T-helper 1 cell treated with Interleukin-12 subunit alpha and Interleukin-12 subunit beta and Interleukin-4 antibody, amounts not matched to agents 30 μg/mL and 1 μg/mL, for 36 hours (primary cell): Measurements from ENCODE around the gene PHF21B.

ENCODE experiments used
- H3K27ac Mint-ChIP-seq: one replicate; pipeline ENCODE4 v1.8.0; 2021; ENCODE audit warnings: mild to moderate bottlenecking, mixed read lengths
- H3K27me3 Mint-ChIP-seq: one replicate; pipeline ENCODE4 v1.8.0; 2021; ENCODE audit warnings: low read depth, mixed read lengths
- H3K36me3 Mint-ChIP-seq: one replicate; pipeline ENCODE4 v1.8.0; 2021; ENCODE audit warnings: low read depth, mixed read lengths
- H3K4me1 Mint-ChIP-seq: one replicate; pipeline ENCODE4 v1.8.0; 2021; ENCODE audit warnings: low read depth, mixed read lengths
- H3K4me3 Mint-ChIP-seq: one replicate; pipeline ENCODE4 v1.8.0; 2021; ENCODE audit warnings: mild to moderate bottlenecking, moderate library complexity, mixed read lengths
- H3K9me3 Mint-ChIP-seq: one replicate; pipeline ENCODE4 v1.8.0; 2021; ENCODE audit warnings: mixed read lengths

The PHF21B gene

DNA sequence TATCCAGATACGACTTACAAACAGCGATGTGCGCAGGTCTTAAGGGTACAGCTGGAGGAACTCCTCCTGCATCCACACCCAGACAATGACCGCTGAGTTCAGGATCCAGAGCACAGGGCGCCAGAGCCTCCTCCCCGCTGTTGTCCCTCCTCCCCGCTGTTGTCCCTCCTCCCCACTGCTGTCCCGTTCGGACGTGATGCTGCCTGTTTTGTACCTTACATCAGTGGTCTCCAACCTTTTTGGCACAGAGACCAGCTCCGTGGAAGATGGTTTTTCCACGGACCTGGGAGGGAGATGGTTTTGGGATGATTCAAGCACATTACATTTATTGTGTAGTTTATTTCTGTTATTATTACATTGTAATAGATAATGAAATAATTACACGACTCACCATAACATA lies 62.0 kb downstream of the PHF21B start:
- Mint-ChIP-seq H3K9me3 (no peaks in the 10 kb centered on the region), H3K27me3 (no peaks in the 10 kb centered on the region), H3K4me1 (no peaks in the 10 kb centered on the region), H3K36me3 (no peaks in the 10 kb centered on the region), H3K4me3 (no peak overlapping the region), H3K27ac (no peak overlapping the region)

DNA sequence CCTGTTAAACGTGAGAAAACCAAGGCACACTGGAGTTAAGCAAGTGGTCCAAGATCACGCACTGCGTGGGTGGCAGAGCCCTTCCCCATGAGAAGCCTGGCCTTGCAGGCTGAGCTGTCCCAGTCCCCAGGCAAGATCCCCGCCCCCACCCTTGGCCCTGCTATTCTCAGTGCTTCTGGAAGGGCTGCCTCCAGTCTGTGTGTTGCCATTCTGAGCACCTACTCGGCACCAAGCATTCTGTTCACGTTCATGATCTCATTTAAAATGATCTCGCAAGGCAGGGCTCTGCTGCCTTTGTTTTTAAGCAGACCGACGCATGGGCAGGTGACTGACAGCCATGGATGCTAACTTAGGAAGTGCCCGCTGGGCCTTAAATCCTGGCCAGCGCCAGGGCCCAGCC lies 62.8 kb downstream of the PHF21B start:
- H3K36me3 Mint-ChIP-seq = no peaks in the 10 kb centered on the region
- no peaks in the 10 kb centered on the region for H3K4me1 Mint-ChIP-seq
- H3K9me3 Mint-ChIP-seq = no peaks in the 10 kb centered on the region
- no peak overlapping the region for H3K27ac Mint-ChIP-seq
- H3K4me3 Mint-ChIP-seq = no peak overlapping the region
- no peaks in the 10 kb centered on the region for H3K27me3 Mint-ChIP-seq

DNA sequence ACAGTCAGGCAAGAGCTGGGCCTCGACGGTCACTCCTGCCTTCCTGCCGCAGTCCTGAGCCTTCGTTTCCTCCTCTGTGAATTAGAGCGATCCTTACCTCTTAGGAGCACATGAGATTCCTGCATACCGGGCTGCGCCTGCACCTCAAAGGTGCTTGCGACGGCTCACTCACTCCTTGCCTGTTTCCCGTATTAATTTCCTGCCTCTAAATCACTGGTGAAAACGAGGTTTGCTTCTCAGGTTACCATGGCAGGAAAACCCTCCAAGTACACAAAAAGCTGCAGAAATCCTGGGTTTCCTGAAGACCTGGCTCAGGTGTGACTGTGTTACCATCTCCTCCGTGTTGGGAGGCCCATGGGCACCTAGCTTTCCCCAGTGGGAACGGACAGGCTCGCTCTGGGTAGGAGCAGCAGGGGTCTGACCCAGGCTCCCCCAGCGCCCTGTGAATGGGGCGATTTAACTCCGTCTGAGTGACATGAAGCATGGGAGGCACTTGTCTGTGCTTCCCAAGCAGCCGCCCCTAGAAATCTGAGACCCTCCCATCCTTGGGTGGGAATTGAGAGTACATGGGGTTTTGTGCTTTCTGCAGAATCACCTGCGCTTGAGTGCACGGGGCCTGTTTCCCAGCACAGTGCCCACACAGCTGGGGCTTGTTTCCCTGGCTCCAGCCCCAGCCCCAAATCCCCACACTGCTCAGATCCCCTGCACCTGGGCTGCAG lies 64.8 kb downstream of the PHF21B start:
- Mint-ChIP-seq H3K4me3 (no peak overlapping the region), H3K9me3 (no peaks in the 10 kb centered on the region), H3K27ac (no peak overlapping the region), H3K27me3 (no peaks in the 10 kb centered on the region), H3K36me3 (no peaks in the 10 kb centered on the region), H3K4me1 (no peaks in the 10 kb centered on the region)

- H3K27ac Mint-ChIP-seq = no peak overlapping the region
- H3K27me3 Mint-ChIP-seq = no peaks in the 10 kb centered on the region
- H3K4me3 Mint-ChIP-seq = no peak overlapping the region
- H3K36me3 Mint-ChIP-seq = no peaks in the 10 kb centered on the region
- H3K4me1 Mint-ChIP-seq = no peaks in the 10 kb centered on the region
- no peaks in the 10 kb centered on the region for H3K9me3 Mint-ChIP-seq
Measured at GRCh38 chr22:44943701-44944324, 66.0 kb downstream of the PHF21B start.

DNA sequence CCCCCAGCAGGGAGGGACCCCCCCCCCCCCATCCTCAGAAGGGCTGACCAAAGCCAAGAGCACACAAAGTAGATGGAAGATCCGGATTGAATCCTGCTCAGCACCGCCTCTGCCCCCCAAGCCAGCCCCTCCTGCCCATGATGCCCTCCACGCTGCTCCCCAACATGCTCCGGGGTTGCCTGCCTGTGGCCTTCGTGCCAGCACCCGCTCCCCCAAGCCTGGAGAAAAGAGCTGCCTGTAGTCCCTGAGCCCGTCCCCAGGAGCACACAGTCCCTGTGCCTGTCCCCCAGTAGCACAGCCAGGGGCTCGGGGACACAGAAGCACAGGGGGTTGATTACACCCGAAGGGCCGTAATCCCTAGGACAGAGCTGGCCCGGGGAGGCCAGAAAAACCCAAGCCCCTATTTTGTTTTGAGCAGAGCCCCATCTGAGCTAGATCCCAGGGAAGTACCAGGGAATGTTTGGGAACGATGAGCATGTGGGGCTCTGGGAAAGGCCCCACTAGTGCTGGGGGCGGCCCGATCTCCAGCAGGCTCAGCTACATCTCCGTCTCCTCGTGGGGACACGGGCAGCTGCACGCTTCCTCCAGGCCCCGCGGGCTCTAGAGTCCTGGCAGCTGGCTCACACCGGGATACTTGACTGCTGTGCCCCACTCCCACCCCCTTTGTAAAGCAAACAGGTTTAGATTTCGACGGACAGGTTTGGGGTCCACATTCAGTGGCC lies 66.7 kb downstream of the PHF21B start:
- Mint-ChIP-seq H3K4me1 (no peaks in the 10 kb centered on the region), H3K27me3 (no peaks in the 10 kb centered on the region)

DNA sequence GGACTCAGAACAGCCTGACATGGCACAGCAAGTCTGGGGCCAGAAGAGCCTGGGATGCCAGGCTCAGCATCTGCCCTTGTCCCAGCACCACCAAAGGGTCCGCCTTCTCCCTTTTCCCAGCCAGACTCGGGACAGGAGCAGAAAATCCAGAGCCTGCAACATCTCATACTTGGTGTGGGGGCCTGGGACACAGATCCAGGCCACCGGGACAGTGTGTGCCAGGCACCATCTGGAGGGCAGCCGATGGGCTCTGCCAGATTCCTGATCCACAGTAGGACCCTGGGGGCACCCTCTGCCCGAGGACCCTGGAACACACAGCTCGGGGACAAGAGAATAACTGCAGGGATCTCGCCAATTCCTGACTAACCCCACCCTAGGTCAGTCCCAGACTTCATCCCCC lies 67.7 kb downstream of the PHF21B start:
- no peaks in the 10 kb centered on the region for H3K36me3 Mint-ChIP-seq
- H3K27ac Mint-ChIP-seq = no peak overlapping the region
- no peaks in the 10 kb centered on the region for H3K27me3 Mint-ChIP-seq
- H3K9me3 Mint-ChIP-seq = no peaks in the 10 kb centered on the region
- H3K4me3 Mint-ChIP-seq = no peak overlapping the region
- H3K4me1 Mint-ChIP-seq = no peaks in the 10 kb centered on the region

More for the DNA sequence above, 66.7 kb downstream of the PHF21B start:
- H3K27ac Mint-ChIP-seq = no peak overlapping the region
- no peaks in the 10 kb centered on the region for H3K36me3 Mint-ChIP-seq
- no peaks in the 10 kb centered on the region for H3K9me3 Mint-ChIP-seq
- H3K4me3 Mint-ChIP-seq = no peak overlapping the region

GRCh38 chr22:44941207-44941606 lies 68.6 kb downstream of the PHF21B start:
- no peaks in the 10 kb centered on the region for H3K27me3 Mint-ChIP-seq
- H3K9me3 Mint-ChIP-seq = no peaks in the 10 kb centered on the region
- no peak overlapping the region for H3K4me3 Mint-ChIP-seq
- H3K36me3 Mint-ChIP-seq = no peaks in the 10 kb centered on the region
- H3K4me1 Mint-ChIP-seq = no peaks in the 10 kb centered on the region
- H3K27ac Mint-ChIP-seq = no peak overlapping the region

DNA sequence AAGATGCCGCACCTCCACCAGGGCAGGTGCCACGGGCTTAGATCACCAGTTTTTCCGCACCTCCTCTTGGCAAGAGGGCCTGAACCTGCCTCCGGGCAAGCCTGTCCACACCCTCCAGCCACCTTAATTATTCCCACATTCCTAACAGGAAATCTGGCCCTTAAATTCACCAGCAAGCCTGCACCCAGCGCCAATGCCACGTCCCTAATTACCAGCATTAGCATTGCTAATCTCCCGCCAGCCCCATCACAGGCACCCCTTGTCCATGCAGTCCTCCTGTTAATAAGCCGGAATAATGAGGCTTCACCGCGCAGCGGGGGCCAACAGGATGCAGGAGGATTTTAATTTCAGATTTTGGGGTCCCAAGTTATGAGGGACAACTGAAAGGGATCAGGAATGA lies 69.7 kb downstream of the PHF21B start:
- H3K4me3 Mint-ChIP-seq = no peak overlapping the region
- no peaks in the 10 kb centered on the region for H3K4me1 Mint-ChIP-seq
- H3K36me3 Mint-ChIP-seq = no peaks in the 10 kb centered on the region
- no peaks in the 10 kb centered on the region for H3K9me3 Mint-ChIP-seq
- no peak overlapping the region for H3K27ac Mint-ChIP-seq
- no peaks in the 10 kb centered on the region for H3K27me3 Mint-ChIP-seq

- Mint-ChIP-seq H3K4me3 (no peak overlapping the region), H3K4me1 (no peaks in the 10 kb centered on the region), H3K36me3 (no peaks in the 10 kb centered on the region), H3K27ac (no peak overlapping the region), H3K27me3 (no peaks in the 10 kb centered on the region), H3K9me3 (no peaks in the 10 kb centered on the region)
Measured at GRCh38 chr22:44939451-44939850, 70.4 kb downstream of the PHF21B start.

- Mint-ChIP-seq H3K9me3 (no peaks in the 10 kb centered on the region), H3K4me1 (no peaks in the 10 kb centered on the region), H3K27ac (no peak overlapping the region), H3K36me3 (no peaks in the 10 kb centered on the region), H3K27me3 (no peaks in the 10 kb centered on the region), H3K4me3 (no peak overlapping the region)
Measured at GRCh38 chr22:44938886-44939285, 70.9 kb downstream of the PHF21B start.

- Mint-ChIP-seq H3K36me3 (no peaks in the 10 kb centered on the region), H3K9me3 (no peaks in the 10 kb centered on the region), H3K4me3 (no peak overlapping the region), H3K4me1 (no peaks in the 10 kb centered on the region), H3K27me3 (no peaks in the 10 kb centered on the region), H3K27ac (no peak overlapping the region)
Measured at GRCh38 chr22:44937216-44937615, 72.6 kb downstream of the PHF21B start.

DNA sequence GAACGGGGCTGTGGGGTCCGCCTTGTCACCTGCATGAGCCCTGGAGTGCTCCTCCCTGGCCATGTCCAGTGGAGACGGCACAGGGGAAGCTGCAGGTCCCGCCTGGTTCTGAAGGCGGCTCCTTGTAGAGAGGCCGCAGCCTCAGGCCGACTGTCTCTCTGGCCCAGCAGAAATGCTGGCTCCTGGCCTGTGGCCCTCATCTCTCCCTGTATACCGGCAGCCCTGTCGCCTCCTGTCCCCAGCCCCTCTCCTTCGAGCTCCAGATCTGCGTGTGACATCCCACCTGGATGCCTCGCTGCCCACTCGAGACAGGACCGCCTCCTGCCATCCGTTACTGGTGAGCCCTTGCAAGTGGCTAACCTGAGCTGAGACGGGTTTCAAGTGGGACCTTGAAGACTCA lies 73.6 kb downstream of the PHF21B start:
- H3K9me3 Mint-ChIP-seq = no peaks in the 10 kb centered on the region
- H3K27ac Mint-ChIP-seq = no peak overlapping the region
- no peaks in the 10 kb centered on the region for H3K36me3 Mint-ChIP-seq
- H3K27me3 Mint-ChIP-seq = no peaks in the 10 kb centered on the region
- no peak overlapping the region for H3K4me3 Mint-ChIP-seq
- H3K4me1 Mint-ChIP-seq = no peaks in the 10 kb centered on the region

- Mint-ChIP-seq H3K36me3 (no peaks in the 10 kb centered on the region), H3K4me3 (no peak overlapping the region), H3K4me1 (no peaks in the 10 kb centered on the region), H3K27ac (no peak overlapping the region), H3K9me3 (no peaks in the 10 kb centered on the region), H3K27me3 (no peaks in the 10 kb centered on the region)
Measured at GRCh38 chr22:44935724-44936123, 74.1 kb downstream of the PHF21B start.

GRCh38 chr22:44934454-44934735 lies 75.4 kb downstream of the PHF21B start:
- Mint-ChIP-seq H3K27me3 (no peaks in the 10 kb centered on the region), H3K9me3 (no peaks in the 10 kb centered on the region), H3K4me3 (no peak overlapping the region), H3K27ac (no peak overlapping the region), H3K4me1 (no peaks in the 10 kb centered on the region), H3K36me3 (no peaks in the 10 kb centered on the region)

DNA sequence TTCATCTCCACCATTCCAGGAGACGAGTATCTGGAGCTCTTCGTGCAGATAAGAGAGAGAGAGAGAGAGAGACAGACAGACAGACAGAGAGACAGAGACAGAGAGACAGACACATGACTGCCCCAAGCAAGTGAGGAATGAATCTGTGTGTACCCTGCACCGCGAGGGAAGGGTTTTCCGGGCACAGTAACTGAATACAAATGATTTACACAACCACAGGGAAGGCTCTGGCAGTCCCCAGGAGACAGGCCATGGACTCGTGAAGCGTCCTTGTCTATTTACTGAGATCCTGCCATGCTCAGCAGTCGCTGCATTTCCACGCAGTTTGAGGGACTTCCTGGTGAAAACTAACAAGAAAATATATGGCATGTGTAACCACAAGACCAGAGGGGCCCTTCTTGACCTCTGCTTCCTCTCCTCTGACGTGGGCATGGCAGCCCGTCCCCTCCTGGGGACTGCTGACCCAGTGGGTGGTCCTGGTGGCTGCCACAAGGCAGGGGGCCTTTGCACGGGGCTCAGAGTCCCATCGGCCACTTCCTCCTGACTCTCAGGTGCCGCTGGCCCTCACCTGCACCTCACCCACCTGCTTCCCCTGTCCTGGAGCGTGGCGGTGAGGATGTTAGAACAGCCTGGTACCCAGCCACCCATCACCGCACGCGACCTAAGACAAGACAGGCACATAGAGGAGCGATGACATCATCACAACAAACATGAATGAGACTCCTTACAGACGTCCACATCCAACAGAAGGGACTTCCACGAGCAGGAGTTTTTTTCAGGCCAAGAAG lies 75.9 kb downstream of the PHF21B start:
- Mint-ChIP-seq H3K4me3 (no peak overlapping the region), H3K27ac (no peak overlapping the region), H3K9me3 (no peaks in the 10 kb centered on the region), H3K36me3 (no peaks in the 10 kb centered on the region), H3K4me1 (no peaks in the 10 kb centered on the region), H3K27me3 (no peaks in the 10 kb centered on the region)
